HG02642 (cell line): ENCODE measurements around the gene KRTAP9-9.
"Not testable (repeated sequence)": the region's sequence is repeated elsewhere in the genome, so short reads cannot be mapped to it uniquely, and the experiment has no call there.

Source experiments
- ATAC-seq: cut with Tn5 transposase; IDR thresholded peaks from one replicate; pipeline ENCODE4 v1.9.1; 2021; ENCODE audit warnings: mild to moderate bottlenecking; ENCODE audit not compliant: unreplicated experiment, poor library complexity

The KRTAP9-9 gene

DNA sequence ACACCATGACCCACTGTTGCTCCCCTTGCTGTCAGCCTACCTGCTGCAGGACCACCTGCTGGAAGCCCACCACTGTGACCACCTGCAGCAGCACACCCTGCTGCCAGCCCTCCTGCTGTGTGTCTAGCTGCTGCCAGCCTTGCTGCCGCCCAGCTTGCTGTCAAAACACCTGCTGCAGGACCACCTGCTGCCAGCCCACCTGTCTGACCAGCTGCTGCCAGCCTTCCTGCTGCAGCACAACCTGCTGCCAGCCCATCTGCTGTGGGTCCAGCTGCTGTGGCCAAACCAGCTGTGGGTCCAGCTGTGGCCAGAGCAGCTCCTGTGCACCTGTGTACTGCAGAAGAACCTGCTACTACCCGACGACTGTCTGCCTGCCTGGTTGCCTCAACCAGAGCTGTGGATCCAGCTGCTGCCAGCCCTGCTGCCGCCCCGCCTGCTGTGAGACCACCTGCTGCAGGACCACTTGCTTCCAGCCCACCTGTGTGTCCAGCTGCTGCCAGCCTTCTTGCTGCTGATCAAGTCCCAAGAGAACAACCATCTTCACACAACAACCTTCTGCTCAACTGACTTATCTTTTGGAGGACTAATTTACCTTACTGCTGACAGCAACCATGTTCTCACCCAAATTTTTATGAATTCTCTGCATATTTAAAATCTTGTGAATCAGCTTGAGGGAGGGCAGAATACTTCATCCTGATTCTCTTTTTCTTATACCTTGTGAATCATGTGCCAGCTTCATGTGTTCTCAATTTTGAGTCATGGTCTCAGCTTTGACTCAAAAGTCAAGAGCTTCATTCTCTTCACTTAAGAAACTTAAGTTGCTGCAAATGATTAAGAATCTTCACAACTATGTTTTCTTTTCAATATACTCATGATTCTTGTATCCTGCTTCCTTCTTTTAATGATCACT, at the start of gene KRTAP9-9:
KRTAP9-9 (plus strand) TSS at position 4 of the 910 bp plus-strand sequence.
- ATAC-seq, result not testable (repeated sequence)

DNA sequence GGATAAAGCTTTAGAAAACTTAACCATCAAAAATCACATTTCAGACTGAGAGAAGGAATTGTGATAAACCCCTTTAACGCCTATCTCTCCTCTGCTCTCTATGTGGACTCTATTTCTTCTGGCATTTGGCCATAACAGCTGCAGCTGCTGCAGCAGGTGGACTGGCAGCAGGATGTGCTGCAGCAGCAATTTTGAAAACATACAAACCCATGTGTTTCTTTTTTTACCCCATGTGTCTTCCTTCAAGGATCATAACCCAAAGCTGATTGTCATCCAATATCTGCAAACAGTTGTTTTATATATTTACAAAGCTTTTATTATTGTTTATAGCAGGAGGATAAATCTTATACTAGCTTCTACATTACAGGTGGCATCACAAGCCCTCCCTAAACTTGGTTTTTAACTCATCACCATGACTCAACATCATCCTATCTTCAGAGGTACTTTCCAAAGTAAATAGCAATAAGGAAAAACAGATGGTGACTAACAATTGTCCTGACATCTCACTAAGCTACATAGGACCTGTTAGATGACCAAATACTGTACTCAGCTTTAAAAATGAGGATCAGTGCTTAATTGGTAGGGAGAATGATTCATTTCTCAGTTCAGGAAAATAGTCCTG, 43.2 kb upstream of the KRTAP9-9 start:
- ATAC-seq, result no peak

DNA sequence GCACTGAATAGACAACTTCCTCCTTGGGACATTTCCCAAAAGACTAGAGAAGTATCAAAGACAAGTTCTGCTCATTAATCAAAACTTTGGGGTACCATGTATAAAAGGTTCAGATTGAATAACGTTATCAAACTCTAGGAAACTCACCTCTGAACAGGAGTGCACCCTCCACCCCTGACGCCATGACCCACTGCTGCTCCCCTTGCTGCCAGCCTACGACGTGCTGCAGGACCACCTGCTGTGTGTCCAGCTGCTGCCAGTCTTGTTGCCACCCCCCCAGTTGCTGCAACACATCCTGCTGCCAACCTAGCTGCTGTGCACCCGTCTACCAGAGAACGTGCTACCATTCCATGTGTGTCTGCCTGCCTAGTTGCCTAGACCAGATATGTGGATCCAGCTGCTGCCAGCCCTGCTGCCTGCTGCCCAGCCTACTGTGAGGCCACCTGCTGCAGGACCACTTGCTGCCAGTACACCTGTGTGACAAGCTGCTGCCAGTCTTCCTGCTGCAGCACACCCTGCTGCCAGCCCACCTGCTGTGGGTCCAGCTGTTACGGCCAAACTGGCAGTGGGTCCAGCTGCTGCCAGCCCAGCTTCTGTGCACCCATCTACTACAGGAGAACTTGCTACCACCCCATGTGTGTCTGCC, 42.5 kb upstream of the KRTAP9-9 start:
- ATAC-seq, result no peak

DNA sequence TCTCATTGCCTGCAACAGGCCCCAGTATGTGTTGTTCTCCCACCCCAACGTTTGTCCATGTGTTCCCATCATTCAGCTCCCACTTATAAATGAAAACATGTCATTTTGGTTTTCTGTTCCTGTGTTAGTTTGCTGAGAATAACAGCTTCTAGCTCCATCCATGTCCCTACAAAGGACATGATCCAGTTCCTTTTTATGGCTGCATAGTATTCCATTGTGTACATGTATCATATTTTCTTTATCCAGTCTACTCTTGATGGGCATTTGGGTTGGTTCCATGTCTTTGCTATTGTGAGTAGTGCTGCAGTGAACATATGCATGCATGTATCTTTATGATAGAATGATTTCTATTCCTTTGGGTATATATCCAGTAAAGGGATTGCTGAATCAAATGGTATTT, 39.5 kb upstream of the KRTAP9-9 start:
- ATAC-seq, result no peak

DNA sequence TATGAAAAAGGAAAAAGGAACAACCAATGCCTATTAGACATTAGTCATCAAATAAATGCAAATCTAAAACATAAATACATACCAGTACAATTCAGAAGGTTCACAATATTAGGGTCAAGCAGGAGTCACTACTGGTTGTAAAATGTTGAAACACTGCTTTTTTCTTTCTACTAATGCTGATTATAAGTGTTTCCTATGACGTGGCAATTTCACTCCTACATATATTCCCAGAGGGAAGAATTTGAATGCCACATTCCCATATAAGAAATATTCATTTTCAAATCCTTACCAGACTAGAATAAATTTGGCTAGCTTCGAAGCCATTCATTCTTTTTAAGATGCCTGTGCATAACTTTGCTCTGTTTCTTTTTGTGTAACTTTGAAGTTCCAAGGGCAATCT, 31.4 kb upstream of the KRTAP9-9 start:
- no peak for ATAC-seq

DNA sequence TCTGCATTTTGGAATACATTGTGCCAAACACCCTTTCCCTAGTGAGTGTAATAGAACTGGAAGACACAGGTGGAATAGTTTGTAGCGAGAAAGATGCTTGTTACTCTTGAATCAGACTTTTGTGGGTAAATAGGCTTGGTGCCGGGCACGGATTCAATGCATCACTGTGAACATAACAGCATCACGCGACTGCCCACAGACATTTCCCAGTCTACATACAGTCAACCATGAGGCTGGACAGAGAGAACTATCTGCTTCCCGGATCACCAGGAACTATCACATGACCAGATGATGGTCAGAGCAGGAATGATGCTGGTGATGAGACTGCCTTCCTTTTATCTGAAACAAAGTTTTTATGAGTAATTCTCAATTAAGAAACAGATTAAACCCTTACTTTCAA, 29.1 kb upstream of the KRTAP9-9 start:
- no peak for ATAC-seq

DNA sequence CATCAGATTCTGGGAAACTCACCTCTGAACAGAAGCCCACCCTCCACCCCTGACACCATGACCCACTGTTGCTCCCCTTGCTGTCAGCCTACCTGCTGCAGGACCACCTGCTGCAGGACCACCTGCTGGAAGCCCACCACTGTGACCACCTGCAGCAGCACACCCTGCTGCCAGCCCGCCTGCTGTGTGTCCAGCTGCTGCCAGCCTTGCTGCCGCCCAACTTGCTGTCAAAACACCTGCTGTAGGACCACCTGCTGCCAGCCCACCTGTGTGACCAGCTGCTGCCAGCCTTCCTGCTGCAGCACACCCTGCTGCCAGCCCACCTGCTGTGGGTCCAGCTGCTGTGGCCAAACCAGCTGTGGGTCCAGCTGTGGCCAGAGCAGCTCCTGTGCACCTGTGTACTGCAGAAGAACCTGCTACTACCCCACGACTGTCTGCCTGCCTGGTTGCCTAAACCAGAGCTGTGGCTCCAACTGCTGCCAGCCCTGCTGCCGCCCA, 28.5 kb upstream of the KRTAP9-9 start, which contains the start of gene KRTAP9-2:
KRTAP9-2 (plus strand) TSS at position 51 of the 498 bp plus-strand sequence; CDS start at position 58, 7 bp downstream.
- ATAC-seq, result not testable (repeated sequence)

DNA sequence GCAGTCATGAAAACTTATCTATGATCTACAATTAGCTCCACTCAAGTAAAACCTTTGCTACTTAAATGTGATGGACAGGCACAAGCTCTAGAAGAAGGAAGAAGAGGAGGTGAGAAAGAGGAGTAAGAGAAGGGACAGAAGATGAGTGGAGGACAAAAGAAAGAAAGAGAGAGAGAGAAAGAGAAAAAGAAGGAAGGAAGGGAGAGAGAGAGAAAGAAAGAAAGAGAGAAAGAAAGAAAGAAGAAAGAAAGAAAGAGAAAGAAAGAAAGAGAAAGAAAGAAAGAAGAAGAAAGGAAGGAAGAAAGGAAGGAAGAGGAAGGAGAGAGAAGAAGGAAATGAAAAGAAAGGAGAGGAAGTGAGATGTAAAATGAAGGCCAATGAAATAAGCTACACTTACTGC, 25.1 kb upstream of the KRTAP9-9 start:
- ATAC-seq, result no peak

DNA sequence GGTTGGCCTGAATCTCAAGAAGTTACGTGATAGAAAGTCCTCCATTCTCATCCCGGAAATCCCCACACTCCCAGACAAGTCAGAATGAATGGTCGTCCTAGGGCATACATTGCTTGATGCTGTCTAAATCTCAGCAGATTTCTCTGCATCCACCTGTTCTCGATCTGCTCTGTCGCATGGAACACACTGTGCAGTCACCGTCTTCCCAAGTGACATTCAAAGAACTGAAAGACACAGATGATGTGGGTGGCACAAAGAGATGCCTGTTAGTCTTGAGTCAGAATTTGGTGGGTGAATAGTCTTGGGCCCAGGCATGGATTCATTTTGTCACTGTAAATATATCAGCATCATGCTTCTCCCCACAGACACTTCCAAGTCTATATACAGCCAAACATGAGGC, 23.5 kb upstream of the KRTAP9-9 start:
- ATAC-seq, result no peak

DNA sequence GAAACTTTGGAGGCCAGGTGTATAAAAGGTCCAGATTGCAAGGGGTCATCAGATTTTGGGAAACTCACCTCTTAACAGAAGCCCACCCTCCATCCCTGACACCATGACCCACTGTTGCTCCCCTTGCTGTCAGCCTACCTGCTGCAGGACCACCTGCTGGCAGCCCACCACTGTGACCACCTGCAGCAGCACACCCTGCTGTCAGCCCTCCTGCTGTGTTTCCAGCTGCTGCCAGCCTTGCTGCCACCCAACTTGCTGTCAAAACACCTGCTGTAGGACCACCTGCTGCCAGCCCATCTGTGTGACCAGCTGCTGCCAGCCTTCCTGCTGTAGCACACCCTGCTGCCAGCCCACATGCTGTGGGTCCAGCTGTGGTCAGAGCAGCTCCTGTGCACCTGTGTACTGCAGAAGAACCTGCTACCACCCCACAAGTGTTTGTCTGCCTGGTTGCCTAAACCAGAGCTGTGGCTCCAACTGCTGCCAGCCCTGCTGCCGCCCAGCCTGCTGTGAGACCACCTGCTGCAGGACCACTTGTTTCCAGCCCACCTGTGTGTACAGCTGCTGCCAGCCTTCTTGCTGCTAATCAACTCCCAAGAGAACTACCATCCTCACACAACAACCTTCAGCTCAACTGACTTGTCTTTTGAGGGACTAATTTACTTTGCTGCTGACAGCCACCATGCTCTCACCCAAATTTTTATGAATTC, 22.6 kb upstream of the KRTAP9-9 start, which contains the start of gene KRTAP9-3:
KRTAP9-3 (plus strand) TSS at position 51 of the 707 bp plus-strand sequence; CDS start at position 104, 53 bp downstream.
- not testable (repeated sequence) for ATAC-seq

DNA sequence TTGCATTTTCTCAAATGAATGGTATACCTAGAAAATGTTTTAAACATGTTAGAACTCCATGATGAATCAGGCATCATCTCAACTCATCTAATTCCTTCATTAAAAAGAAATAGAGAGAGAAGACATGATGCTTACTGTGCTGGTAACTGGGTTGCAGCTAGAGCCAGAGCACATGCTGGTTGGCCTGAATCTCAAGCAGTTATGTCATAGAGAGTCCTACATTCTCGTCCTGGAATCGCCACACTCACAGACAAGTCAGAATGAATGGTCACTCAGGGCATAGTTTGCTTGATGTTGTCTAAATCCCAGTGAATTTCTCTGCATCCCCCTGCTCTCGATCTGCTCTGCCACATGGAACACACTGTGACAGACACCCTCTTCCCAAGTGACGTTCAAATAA, 18.1 kb upstream of the KRTAP9-9 start:
- not testable (repeated sequence) for ATAC-seq

DNA sequence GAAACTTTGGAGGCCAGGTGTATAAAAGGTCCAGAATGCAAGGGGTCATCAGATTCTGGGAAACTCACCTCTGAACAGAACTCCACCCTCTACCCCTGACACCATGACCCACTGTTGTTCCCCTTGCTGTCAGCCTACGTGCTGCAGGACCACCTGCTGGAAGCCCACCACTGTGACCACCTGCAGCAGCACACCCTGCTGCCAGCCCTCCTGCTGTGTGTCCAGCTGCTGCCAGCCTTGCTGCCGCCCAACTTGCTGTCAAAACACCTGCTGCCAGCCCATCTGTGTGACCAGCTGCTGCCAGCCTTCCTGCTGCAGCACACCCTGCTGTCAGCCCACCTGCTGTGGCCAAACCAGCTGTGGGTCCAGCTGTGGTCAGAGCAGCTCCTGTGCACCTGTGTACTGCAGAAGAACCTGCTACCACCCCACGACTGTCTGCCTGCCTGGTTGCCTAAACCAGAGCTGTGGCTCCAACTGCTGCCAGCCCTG, 17.2 kb upstream of the KRTAP9-9 start, which contains the start of gene KRTAP9-8:
KRTAP9-8 (plus strand) TSS at position 51 of the 489 bp plus-strand sequence; CDS start at position 104, 53 bp downstream.
- not testable (repeated sequence) for ATAC-seq

DNA sequence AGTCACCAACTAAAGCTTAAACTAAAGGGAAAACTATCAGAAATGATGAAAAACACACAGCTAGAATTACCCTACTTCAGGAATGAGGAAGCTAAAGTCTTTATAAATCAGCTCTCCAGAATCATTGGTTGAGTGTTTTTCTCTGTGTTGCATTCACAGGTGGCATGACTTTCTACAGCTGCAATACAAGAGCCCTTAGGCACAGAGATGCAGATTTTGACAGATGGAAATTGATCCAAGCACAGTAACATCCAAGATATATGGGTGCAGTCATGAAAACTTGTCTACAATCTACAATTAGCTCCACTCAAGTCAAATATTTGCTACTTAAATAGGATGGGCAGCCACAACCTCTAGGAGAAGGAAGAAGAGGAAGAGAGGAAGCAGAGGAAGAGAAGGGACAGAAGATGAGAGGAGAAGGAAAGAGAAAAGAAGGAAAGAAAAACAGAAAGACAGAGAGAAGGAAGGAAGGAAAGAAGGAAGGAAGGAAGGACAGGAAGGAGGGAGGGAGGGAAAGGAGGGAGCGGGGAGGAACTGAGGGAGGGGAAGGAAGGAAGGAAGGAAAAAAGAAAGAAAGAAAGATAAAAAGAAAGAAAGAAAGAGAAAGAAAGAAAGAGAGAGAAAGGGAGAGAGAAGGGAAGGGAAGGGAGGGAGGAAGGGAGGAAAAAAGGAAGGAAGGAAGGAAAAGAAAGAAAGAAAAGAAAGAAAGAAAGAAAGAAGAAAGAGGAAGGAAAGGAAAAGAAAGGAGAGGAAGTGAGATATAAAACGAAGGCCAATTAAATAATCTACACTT, 8.0 kb upstream of the KRTAP9-9 start:
- ATAC-seq, result not testable (repeated sequence)

DNA sequence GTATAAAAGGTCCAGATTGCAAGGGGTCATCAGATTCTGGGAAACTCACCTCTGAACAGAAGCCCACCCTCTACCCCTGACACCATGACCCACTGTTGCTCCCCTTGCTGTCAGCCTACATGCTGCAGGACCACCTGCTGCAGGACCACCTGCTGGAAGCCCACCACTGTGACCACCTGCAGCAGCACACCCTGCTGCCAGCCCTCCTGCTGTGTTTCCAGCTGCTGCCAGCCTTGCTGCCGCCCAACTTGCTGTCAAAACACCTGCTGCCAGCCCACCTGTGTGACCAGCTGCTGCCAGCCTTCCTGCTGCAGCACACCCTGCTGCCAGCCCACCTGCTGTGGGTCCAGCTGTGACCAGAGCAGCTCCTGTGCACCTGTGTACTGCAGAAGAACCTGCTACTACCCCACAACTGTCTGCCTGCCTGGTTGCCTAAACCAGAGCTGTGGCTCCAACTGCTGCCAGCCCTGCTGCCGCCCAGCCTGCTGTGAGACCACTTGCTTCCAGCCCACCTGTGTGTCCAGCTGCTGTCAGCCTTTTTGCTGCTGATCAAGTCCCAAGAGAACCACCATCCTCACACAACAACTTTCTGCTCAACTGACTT, 5.4 kb upstream of the KRTAP9-9 start, which contains the start of gene KRTAP9-4:
KRTAP9-4 (plus strand) TSS at position 51 of the 604 bp plus-strand sequence; CDS start at position 85, 34 bp downstream.
- ATAC-seq, result not testable (repeated sequence)

DNA sequence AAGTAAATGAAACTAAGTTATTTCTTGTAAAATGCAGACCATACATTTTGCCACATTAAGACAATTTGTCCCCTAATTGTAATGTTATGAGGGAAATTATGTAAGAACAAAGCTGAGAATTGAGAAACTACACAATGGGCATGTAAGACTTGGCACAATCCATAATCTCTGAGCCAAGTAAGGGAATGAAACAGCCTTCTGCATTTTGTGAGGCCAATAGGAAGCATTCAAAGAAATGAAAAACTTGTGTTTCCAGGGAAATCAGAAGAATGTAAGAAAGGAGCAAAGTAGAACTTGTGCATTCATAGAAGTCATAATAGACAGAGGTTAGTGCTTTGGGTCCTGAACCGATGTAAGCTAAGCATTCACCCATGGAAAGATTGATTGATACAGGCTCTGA, 3.9 kb upstream of the KRTAP9-9 start:
- ATAC-seq, result no peak

DNA sequence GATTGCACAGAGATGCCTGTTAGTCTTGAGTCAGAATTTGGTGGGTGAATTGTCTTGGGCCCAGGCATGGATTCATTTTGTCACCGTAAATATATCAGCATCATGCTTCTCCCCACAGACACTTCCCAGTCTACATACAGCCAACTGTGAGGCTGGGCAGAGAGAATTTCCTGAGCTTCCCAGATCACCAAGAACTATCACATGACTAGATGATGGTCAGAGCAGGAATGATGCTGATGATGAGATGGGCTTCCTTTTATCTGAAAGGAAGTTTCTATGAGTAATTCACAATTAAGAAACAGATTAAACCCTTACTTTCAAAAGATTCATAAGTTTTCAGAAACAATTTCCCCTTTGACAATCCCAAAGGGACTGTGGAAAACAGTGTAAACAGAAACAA, 323 bp upstream of the KRTAP9-9 start:
- no peak for ATAC-seq

DNA sequence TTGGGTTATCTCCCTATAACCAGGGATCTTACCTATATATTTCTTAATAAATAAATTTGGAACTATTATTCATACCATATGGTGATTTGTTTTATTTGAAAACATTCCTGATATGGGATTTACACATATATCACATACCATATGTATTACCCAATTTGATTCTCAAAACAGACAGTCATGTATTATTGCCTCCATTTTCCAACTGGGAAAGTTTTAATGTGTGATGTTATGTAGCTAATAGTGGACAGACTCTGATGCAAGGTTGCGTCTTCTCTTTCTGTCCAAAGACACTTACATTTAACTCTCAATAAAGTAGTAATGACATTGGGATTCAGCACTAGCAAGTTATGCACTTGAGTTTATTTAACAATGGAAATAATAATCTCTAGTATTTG, 1.1 kb downstream of the KRTAP9-9 start:
- no peak for ATAC-seq

DNA sequence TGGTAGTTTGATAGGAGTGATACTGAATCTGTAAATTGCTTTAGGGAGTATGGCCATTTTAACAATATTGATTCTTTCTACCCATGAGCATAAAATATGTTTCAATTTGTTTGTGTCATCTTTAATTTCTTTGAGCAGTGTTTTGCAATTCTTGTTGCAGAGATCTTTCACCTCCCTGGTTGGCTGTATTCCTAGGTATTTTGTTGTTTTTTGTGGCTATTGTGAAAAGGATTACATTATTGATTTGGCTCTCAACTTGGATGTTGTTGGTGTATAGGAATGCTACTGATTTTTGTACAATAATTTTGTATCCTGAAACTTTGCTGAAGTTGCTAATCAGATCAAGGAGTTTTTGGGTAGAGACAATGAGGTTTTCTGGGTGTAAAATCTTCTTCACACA, 3.2 kb downstream of the KRTAP9-9 start:
- no peak for ATAC-seq
